GM12864 (cell line): ENCODE data around the gene RAI1.

Source experiments
- DNase-seq: peaks from one replicate; pipeline ENCODE4 v3.0.0-alpha.2; 2011; ENCODE audit warnings: low read depth
- H3K4me3 ChIP-seq: 2 replicates; pipeline ENCODE4 v1.5.1; 2011; ENCODE audit warnings: mild to moderate bottlenecking, low read depth, low read length, control low read depth
- CTCF ChIP-seq: IDR thresholded peaks from 2 replicates; pipeline ENCODE4 v1.5.1; 2011; ENCODE audit warnings: low read depth, mild to moderate bottlenecking, moderate library complexity, low read length, control low read depth, inconsistent platforms; ENCODE audit errors: missing control alignments

The RAI1 gene

GRCh38 chr17:17666111-17666714 lies 15.0 kb upstream of the RAI1 start:
- no peak for DNase-seq
- H3K4me3 ChIP-seq = no peak overlapping the region
- no peak for TF ChIP-seq CTCF

- no peak overlapping the region for H3K4me3 ChIP-seq
- DNase-seq = no peak
- TF ChIP-seq CTCF = no peak
Observed at GRCh38 chr17:17667231-17667630, 14.0 kb upstream of the RAI1 start.

GRCh38 chr17:17667947-17668346 lies 13.3 kb upstream of the RAI1 start:
- H3K4me3 ChIP-seq = no peak overlapping the region
- no peak for TF ChIP-seq CTCF
- DNase-seq = no peak

GRCh38 chr17:17668358-17668757 lies 12.9 kb upstream of the RAI1 start:
- no peak for DNase-seq
- no peak for TF ChIP-seq CTCF
- H3K4me3 ChIP-seq = no peak overlapping the region

- DNase-seq = no peak
- TF ChIP-seq CTCF = no peak
Observed at GRCh38 chr17:17668775-17669579, 12.3 kb upstream of the RAI1 start.

GRCh38 chr17:17669580-17670235 lies 11.6 kb upstream of the RAI1 start:
- TF ChIP-seq CTCF = no peak
- no peak for DNase-seq
- H3K4me3 ChIP-seq = no peak overlapping the region

More at GRCh38 chr17:17668775-17669579, 12.3 kb upstream of the RAI1 start:
- no peak overlapping the region for H3K4me3 ChIP-seq
